H9 (cell line): Measurements from ENCODE around the gene LRP1B. TPM values are rescaled to one million over a fixed set of nuclear protein-coding genes. Genes with fewer than 3 reads are reported as not detected.

Experiments
- DNase-seq: peaks from one replicate; pipeline ENCODE4 v3.0.0-alpha.2; 2017
- H2AFZ ChIP-seq: one replicate; pipeline ENCODE4 v1.6.1; 2013; ENCODE audit warnings: mild to moderate bottlenecking, low read length, control low read depth, moderate library complexity
- H2AK5ac ChIP-seq: 2 replicates; pipeline ENCODE4 v1.6.1; 2013; ENCODE audit warnings: low read length, control low read depth, mixed read lengths; ENCODE audit not compliant: insufficient read length
- H2BK120ac ChIP-seq: one replicate; pipeline ENCODE4 v1.6.1; 2013; ENCODE audit warnings: low read depth, mild to moderate bottlenecking, low read length, control low read depth, inconsistent platforms; ENCODE audit not compliant: poor library complexity, severe bottlenecking
- H2BK12ac ChIP-seq: 2 replicates; pipeline ENCODE4 v1.6.1; 2013; ENCODE audit warnings: low read length, control low read depth, mixed read lengths, low read depth; ENCODE audit not compliant: insufficient read length
- H2BK15ac ChIP-seq: 2 replicates; pipeline ENCODE4 v1.6.1; 2013; ENCODE audit warnings: low read depth, low read length, control low read depth
- H2BK20ac ChIP-seq: one replicate; pipeline ENCODE4 v1.6.1; 2013; ENCODE audit warnings: low read depth, mild to moderate bottlenecking, low read length, control low read depth, inconsistent platforms; ENCODE audit not compliant: poor library complexity, severe bottlenecking
- H2BK5ac ChIP-seq: 2 replicates; pipeline ENCODE4 v1.6.1; 2013; ENCODE audit warnings: low read length, control low read depth, mixed read lengths; ENCODE audit not compliant: insufficient read length
- H3K14ac ChIP-seq: 2 replicates; pipeline ENCODE4 v1.6.1; 2013; ENCODE audit warnings: low read length, control low read depth; ENCODE audit not compliant: insufficient read depth
- H3K18ac ChIP-seq: 2 replicates; pipeline ENCODE4 v1.6.1; 2013; ENCODE audit warnings: low read depth, mild to moderate bottlenecking, mixed read lengths, low read length, control low read depth; ENCODE audit not compliant: insufficient read length
- H3K23ac ChIP-seq: 2 replicates; pipeline ENCODE4 v1.6.1; 2013; ENCODE audit warnings: low read length, control low read depth, mixed read lengths, low read depth; ENCODE audit not compliant: insufficient read length
- H3K23me2 ChIP-seq: 2 replicates; pipeline ENCODE4 v1.6.1; 2013; ENCODE audit warnings: low read depth, mild to moderate bottlenecking, mixed read lengths, low read length, control low read depth; ENCODE audit not compliant: insufficient read length, poor library complexity, severe bottlenecking
- H3K27ac ChIP-seq: 2 replicates; pipeline ENCODE4 v1.5.1; 2013; ENCODE audit warnings: low read length, control low read depth, mixed read lengths, low read depth; ENCODE audit not compliant: insufficient read length
- H3K27me3 ChIP-seq: 2 replicates; pipeline ENCODE4 v1.6.1; 2013; ENCODE audit warnings: low read length, control low read depth, inconsistent platforms; ENCODE audit not compliant: insufficient read depth
- H3K4ac ChIP-seq: 2 replicates; pipeline ENCODE4 v1.6.1; 2013; ENCODE audit warnings: low read depth, mild to moderate bottlenecking, control low read depth, inconsistent platforms, low read length, moderate library complexity
- H3K4me1 ChIP-seq: 2 replicates; pipeline ENCODE4 v1.6.1; 2013; ENCODE audit warnings: low read length, control low read depth, inconsistent platforms; ENCODE audit not compliant: insufficient read depth
- H3K4me2 ChIP-seq: 2 replicates; pipeline ENCODE4 v1.6.1; 2013; ENCODE audit warnings: low read length, control low read depth, mixed read lengths; ENCODE audit not compliant: insufficient read length, insufficient read depth
- H3K56ac ChIP-seq: 2 replicates; pipeline ENCODE4 v1.6.1; 2013; ENCODE audit warnings: low read depth, mild to moderate bottlenecking, mixed read lengths, low read length, control low read depth; ENCODE audit not compliant: insufficient read length
- H3K79me1 ChIP-seq: 2 replicates; pipeline ENCODE4 v1.6.1; 2013; ENCODE audit warnings: low read depth, mild to moderate bottlenecking, moderate library complexity, low read length, control low read depth, inconsistent platforms; ENCODE audit not compliant: insufficient read depth, poor library complexity, severe bottlenecking
- H3K79me2 ChIP-seq: 2 replicates; pipeline ENCODE4 v1.6.1; 2013; ENCODE audit warnings: low read length, control low read depth, inconsistent platforms; ENCODE audit not compliant: insufficient read depth
- H3K9ac ChIP-seq: 2 replicates; pipeline ENCODE4 v1.6.1; 2013; ENCODE audit warnings: low read length, control low read depth, mixed read lengths; ENCODE audit not compliant: insufficient read length; ENCODE audit errors: extremely low read depth
- H3K9me3 ChIP-seq: one replicate; pipeline ENCODE4 v1.6.1; 2013; ENCODE audit warnings: low read depth, low read length, inconsistent platforms; ENCODE audit not compliant: control insufficient read depth
- H3T11ph ChIP-seq: one replicate; pipeline ENCODE4 v1.6.1; 2013; ENCODE audit warnings: mild to moderate bottlenecking, low read length, control low read depth, inconsistent platforms
- H4K20me1 ChIP-seq: one replicate; pipeline ENCODE4 v1.6.1; 2013; ENCODE audit not compliant: control insufficient read depth, insufficient read length, insufficient read depth
- H4K5ac ChIP-seq: 2 replicates; pipeline ENCODE4 v1.6.1; 2013; ENCODE audit warnings: low read depth, mild to moderate bottlenecking, mixed read lengths, low read length, control low read depth; ENCODE audit not compliant: insufficient read length
- H4K8ac ChIP-seq: replicated peaks from 2 replicates; pipeline ENCODE4 v1.6.1; 2013; ENCODE audit warnings: low read length, control low read depth, mixed read lengths, low read depth; ENCODE audit not compliant: insufficient read length
- H4K91ac ChIP-seq: 2 replicates; pipeline ENCODE4 v1.6.1; 2013; ENCODE audit warnings: low read depth, mild to moderate bottlenecking, moderate library complexity, mixed read lengths, low read length, control low read depth; ENCODE audit not compliant: insufficient read length
- H3K27ac Mint-ChIP-seq, 3 experiments: 2 replicates in 2 of 3; 3 replicates in 1 of 3; pipeline ENCODE4 v1.8.0; 2020 to 2021; ENCODE audit warnings: mixed read lengths in 3 of 3, mild to moderate bottlenecking in 1 of 3, moderate library complexity in 1 of 3
- H3K27me3 Mint-ChIP-seq: 2 replicates; pipeline ENCODE4 v1.8.0; 2021; ENCODE audit warnings: low read depth, mild to moderate bottlenecking, moderate library complexity, mixed read lengths
- H3K36me3 Mint-ChIP-seq, 3 experiments: 2 replicates in 2 of 3; 3 replicates in 1 of 3; pipeline ENCODE4 v1.8.0; 2020 to 2021; ENCODE audit warnings: low read depth in 3 of 3, mixed read lengths in 3 of 3; ENCODE audit not compliant: insufficient read depth in 1 of 3
- H3K4me1 Mint-ChIP-seq, 2 experiments: 2 replicates each; pipeline ENCODE4 v1.8.0; 2020; ENCODE audit warnings: mixed read lengths in 2 of 2
- H3K4me3 Mint-ChIP-seq, 2 experiments: 2 replicates in 1 of 2; 3 replicates in 1 of 2; pipeline ENCODE4 v1.8.0; 2020 to 2021; ENCODE audit warnings: mild to moderate bottlenecking in 2 of 2, mixed read lengths in 2 of 2, moderate library complexity in 1 of 2
- H3K9me3 Mint-ChIP-seq, 2 experiments: 2 replicates in 1 of 2; 3 replicates in 1 of 2; pipeline ENCODE4 v1.8.0; 2020; ENCODE audit warnings: mild to moderate bottlenecking in 2 of 2, mixed read lengths in 2 of 2, moderate library complexity in 1 of 2
- CTCF ChIP-seq: fragments of 200-600 bp; sonication (generic); conservative IDR thresholded peaks from 3 replicates; pipeline ENCODE4 v1.8.0; 2021; ENCODE audit warnings: antibody characterized with exemption, mild to moderate bottlenecking
- WGBS: extraction: QIAGEN DNeasy Blood & Tissue Kit; methylation state at CpG from one replicate; pipeline ENCODE4 v1.1.7; 2013; ENCODE audit warnings: missing lambda C conversion rate, low lambda C conversion rate, mixed read lengths; ENCODE audit not compliant: insufficient read length; ENCODE audit errors: extremely low coverage; 5-methylcytosine and 5-hydroxymethylcytosine counted together
- total RNA-seq: library from RNA; stranded (reverse); gene quantifications from 2 replicates; pipeline ENCODE4 v1.2.1, GENCODE V29; 2021

The LRP1B gene
- total RNA-seq, 1 experiment from 2014 or later, result not detected

DNA sequence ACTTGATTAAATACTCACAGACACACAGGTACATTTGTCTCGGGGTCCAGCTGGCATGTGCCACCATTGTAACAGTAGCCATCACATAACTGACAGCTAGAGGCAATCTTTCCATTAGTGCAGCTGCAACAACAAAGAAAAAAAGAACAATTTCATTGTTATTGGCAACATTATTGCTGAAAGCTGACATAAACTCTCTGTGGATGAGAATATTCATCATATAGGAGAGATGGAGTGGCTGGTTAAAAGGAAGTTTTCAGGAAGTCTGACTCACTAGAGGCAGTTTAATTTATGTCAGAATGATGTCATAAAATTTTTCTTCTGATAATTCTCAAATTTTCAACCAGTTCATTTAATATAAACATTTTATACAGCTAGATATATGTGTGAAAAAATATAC, 1860.6 kb downstream of the LRP1B start:
- no peak overlapping the region for H2AFZ ChIP-seq
- WGBS, result no CpG with 5 or more reads among the region's 1 CpG

More for the DNA sequence above, 1860.6 kb downstream of the LRP1B start:
- H4K91ac ChIP-seq, result no peak overlapping the region
- no peak overlapping the region for H2BK120ac ChIP-seq
- H3K23me2 ChIP-seq, result no peaks in the 10 kb centered on the region
- H2AK5ac ChIP-seq, result no peak overlapping the region
- no peaks in the 10 kb centered on the region for H3K27me3 ChIP-seq
- H3K14ac ChIP-seq, result no peak overlapping the region
- no peak overlapping the region for H2BK12ac ChIP-seq
- H3K4ac ChIP-seq, result no peak overlapping the region
- Mint-ChIP-seq H3K27me3 (no peaks in the 10 kb centered on the region), H3K4me1 (0 out of 4 replicates have a peak, but pooled peaks cover 0 to 2% of the 10 kb centered on the region in 2 experiments), H3K36me3 (no peaks in the 10 kb centered on the region), H3K27ac (no peak overlapping the region), H3K9me3 (no peaks in the 10 kb centered on the region), H3K4me3 (no peak overlapping the region)
- no peaks in the 10 kb centered on the region for H3K4me1 ChIP-seq
- no peak overlapping the region for H4K8ac ChIP-seq
- no peak overlapping the region for H3K18ac ChIP-seq
- no peak overlapping the region for H3K56ac ChIP-seq
- H4K20me1 ChIP-seq, result no peaks in the 10 kb centered on the region
- TF ChIP-seq CTCF, result no peak
- no peak overlapping the region for H3T11ph ChIP-seq
- H3K9me3 ChIP-seq, result no peaks in the 10 kb centered on the region
- H3K4me2 ChIP-seq, result no peak overlapping the region
- H4K5ac ChIP-seq, result no peak overlapping the region
- H2BK15ac ChIP-seq, result no peak overlapping the region
- H3K79me2 ChIP-seq, result no peaks in the 10 kb centered on the region
- H3K9ac ChIP-seq, result no peak overlapping the region
- no peak overlapping the region for H3K27ac ChIP-seq
- no peak overlapping the region for H2BK5ac ChIP-seq
- no peak overlapping the region for H2BK20ac ChIP-seq
- H3K79me1 ChIP-seq, result no peaks in the 10 kb centered on the region
- H3K23ac ChIP-seq, result no peak overlapping the region
- DNase-seq, result no peak
